Measurements from ENCODE around the gene STARD10.

Gene STARD10

GRCh38 chr11:72793425-72794367, at the start of gene STARD10:
STARD10 (minus strand) TSS chr11:72794047; CDS start chr11:72781181, 12,866 bp downstream.
- peak; percentile 100 for DNase-seq

- no peak for DNase-seq
Measured at GRCh38 chr11:72842653-72843330, 48.9 kb upstream of the STARD10 start.

- no peak for DNase-seq
Measured at GRCh38 chr11:72842126-72842525, 48.3 kb upstream of the STARD10 start.

- DNase-seq: no peak
Measured at GRCh38 chr11:72841397-72841796, 47.5 kb upstream of the STARD10 start.

- peak; percentile 72 for DNase-seq
Measured at GRCh38 chr11:72840780-72841179, 46.9 kb upstream of the STARD10 start.

GRCh38 chr11:72838691-72839305, 45.0 kb upstream of the STARD10 start:
- DNase-seq: no peak

- peak; percentile 43 for DNase-seq
Measured at GRCh38 chr11:72836111-72836510, 42.3 kb upstream of the STARD10 start.

GRCh38 chr11:72834905-72835304, 41.1 kb upstream of the STARD10 start:
- no peak for DNase-seq

- DNase-seq: no peak
Measured at GRCh38 chr11:72833811-72834493, 40.1 kb upstream of the STARD10 start.

- DNase-seq: no peak
Measured at GRCh38 chr11:72833083-72833733, 39.4 kb upstream of the STARD10 start.

GRCh38 chr11:72832301-72833082, 38.6 kb upstream of the STARD10 start:
- DNase-seq: no peak

- peak; percentile 96 for DNase-seq
Measured at GRCh38 chr11:72831521-72832300, 37.9 kb upstream of the STARD10 start.

GRCh38 chr11:72829884-72830533, 36.2 kb upstream of the STARD10 start:
- no peak for DNase-seq

GRCh38 chr11:72829178-72829577, 35.3 kb upstream of the STARD10 start:
- DNase-seq: no peak

- DNase-seq: no peak
Measured at GRCh38 chr11:72828692-72829101, 34.9 kb upstream of the STARD10 start.

GRCh38 chr11:72828081-72828567, 34.3 kb upstream of the STARD10 start:
- DNase-seq: no peak

GRCh38 chr11:72827656-72828055, 33.8 kb upstream of the STARD10 start:
- DNase-seq: peak; percentile 64

- DNase-seq: no peak
Measured at GRCh38 chr11:72826942-72827480, 33.2 kb upstream of the STARD10 start.

GRCh38 chr11:72826191-72826941, 32.5 kb upstream of the STARD10 start:
- DNase-seq: no peak
